NCI-H2107 (cell line): ENCODE measurements around the gene UBE2L3.
"Not testable (repeated sequence)": the region's sequence is repeated elsewhere in the genome, so short reads cannot be mapped to it uniquely, and the experiment has no call there.

ENCODE experiments used
- DNase-seq: peaks from one replicate; lab custom pipeline; 2025; lab: John Stamatoyannopoulos, UW

UBE2L3 gene

DNA sequence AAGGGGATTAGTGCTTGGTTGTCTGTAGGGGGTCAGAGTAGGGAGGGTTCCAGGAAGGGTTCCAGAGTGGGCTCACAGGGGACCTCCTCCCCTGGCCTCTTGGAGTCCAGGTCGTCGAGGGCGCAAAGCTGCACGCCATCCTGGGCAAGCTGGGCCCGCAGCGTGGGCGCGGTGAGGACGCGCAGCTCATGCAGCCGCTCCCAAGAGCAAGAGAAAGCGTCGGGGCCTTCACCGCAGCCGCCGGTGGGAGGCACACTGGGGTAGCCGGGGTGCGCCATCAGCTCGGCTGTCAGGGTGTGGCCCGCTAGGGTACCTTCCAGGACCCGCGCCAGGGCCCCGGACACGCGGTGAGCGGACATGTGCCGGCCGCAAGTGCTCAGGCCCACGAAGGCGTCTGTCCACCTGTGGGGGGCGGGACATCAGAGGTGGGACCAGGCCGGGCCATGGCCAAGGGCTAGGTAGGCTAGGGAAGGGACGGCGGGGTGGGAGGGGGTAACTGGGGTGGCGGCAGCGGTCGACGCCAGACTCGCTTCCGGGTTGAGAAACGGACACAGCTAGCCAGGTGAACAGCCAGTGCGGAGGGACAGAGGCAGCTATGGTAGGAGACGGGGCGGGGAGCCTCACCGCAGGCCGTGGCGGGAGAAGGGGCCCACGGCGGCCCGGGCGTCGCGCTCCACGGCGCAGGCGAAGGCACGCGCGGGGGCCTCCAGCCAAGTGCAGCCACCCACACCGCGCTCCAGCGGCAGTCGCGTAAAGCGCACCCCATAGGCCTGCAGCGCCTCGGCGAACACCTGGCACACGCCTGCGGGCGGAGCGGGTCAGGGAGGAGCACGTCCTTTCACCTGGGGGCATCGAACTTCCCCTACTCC lies 61.1 kb downstream of the UBE2L3 start:
- DNase-seq = no peak

DNA sequence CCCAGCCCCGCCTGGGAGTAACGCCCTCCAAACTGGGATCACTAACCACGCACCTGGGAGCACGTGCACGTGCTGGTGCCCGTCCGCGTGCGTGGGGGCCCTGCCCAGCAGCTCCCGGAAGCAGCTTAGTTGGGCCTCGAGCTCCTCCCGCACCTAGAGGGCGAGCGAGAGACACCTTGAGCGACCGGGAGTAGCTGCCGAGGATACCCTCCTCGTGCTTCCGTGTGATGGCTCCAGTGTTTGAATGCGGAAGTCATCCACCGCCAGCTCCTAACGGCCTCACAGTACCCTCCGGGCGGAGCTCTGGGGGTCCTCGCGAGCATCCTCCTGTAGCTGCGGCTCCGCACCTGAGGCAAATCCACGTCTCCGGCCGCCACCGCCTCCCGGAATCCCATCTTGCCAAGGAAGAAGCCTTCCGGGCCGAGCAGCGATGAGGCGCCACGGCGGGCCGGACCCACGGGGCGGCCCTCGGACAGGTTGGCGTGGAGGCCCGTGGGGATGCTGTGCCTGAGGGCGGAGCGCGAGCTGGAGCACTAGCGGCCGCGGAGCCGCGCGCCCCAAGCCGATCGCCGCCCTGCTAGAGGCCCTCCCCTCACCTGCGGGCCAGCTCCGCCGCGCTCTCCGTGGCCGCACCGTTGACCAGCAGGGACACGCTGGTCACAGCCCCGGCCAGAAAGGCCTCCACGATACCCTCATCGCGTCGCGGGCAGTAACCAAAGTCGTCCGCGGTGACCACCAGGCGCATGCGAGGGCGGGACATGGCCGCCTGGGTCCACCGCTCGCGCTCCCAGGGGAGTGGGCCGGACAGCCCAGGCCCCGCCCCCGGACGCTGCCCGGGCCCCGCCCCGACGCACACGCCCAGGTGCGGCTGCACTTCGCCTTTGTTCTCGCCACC lies 62.0 kb downstream of the UBE2L3 start, which contains the start of gene YDJC:
Gene YDJC (minus strand): TSS at position 768 of the 895 bp plus-strand sequence. CDS start 8 bp downstream, at position 760.
- peak; percentile 79 for DNase-seq

DNA sequence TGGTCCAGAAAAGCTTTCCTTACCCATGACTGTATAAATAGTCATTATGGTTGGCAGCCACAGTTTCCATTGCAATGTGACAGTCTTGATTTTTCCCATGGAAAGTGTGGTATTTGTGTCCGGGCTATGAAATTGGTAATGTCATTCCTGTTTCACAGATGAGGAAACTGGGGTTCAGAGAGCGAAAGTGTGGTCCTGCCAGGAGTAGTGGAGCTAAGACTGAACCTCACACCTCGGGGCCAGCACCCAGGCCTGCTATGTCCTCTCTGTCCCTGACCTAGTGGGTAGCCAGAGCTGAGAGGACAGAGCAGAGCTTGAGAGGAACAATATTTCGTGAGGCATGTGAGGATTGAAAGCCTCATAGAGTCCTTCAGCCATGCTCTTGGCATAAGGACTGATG lies 63.5 kb downstream of the UBE2L3 start:
- DNase-seq = no peak

DNA sequence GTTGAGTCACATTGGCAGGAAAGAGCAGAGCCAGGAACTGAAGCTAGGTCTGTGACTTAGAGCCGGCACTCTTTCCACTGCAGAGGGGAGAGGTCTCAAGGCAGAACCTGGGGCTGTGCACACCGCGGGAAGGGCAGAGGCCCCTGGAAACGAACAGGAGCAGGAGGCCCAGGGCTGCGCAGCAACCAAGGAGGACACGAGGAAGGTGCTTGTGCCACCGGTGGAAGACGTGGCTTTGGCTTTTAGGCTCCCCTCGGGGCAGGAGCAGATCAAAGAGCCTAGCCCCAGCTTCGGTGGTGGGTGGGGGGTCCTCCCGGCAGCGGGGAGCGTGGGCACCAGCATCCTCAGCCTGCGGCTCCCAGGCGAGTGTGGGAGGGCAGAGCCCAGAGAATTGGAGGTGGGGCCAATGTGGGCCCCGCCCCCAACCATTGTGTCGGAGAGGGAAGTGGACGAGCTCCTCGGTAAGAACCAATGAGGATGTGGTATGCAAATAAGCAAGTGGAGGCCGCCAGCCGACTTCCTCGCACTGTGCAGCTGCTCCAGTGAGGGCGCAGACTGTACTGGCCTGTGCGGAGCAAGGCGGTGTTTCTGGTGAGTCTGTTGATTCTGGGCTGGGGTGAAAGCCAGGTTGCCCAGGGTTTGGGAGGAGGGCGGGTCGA lies 64.9 kb downstream of the UBE2L3 start, which contains the start of gene CCDC116:
Gene CCDC116 (plus strand): TSS at position 524 of the 659 bp plus-strand sequence. CDS start 422 bp downstream, outside the sequence.
- DNase-seq = no peak

DNA sequence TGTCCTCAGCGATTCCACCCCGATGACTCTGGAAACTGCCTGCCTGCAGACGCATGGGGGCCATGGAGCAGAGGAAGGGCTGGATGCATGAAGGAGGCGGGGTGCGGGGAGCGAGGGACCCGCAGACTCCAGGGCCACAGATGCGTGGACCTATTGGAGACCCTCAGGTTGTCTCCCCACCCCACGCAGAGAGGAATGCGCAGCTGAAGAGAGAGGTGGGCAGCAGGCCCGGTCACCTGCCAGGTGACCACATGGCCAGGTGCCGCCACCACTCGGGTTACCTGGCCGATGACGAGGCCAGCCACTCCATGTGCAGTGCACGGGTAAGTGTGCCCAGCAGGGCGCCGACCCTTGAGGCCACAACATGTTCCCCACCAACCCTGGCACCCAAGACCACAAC lies 65.4 kb downstream of the UBE2L3 start:
- DNase-seq = no peak

DNA sequence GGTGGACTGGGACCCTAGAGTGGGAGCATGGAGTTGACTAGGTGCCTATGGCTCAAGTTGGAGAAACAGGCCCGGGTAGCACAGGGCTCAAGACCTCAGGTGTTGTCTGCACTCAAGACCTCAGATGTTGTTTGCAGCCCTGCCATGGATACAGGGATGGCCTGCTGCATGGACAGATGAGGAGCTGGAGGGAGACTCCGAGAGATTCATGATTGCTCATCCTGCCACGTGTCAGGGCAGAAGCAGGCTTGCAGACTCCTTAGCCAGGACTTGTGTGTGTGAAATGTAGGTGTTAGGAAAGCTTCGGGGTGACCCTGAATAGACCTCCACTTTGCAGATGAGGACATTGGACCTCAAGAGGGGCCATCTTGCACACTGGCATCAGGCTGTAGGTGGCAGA lies 66.0 kb downstream of the UBE2L3 start:
- DNase-seq = no peak

DNA sequence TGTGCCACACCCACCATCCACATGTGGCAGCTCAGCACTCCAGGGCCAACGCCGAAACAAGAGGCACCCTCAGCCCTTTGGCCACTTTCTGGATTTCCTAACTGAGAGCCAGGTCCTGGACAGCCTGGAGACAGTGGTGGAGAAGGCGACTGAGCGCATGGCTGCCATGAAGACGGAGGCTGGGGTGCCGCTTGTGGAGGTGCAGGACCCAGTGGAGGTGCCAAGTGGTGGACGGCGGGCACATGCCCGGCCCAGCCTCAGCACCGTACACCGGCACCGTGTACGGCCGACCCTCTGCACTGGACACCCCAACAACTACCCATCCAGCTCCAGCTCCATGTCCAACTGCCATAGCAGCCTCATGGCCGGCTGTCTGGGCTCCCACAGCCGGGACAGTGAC lies 66.6 kb downstream of the UBE2L3 start:
- DNase-seq = no peak

DNA sequence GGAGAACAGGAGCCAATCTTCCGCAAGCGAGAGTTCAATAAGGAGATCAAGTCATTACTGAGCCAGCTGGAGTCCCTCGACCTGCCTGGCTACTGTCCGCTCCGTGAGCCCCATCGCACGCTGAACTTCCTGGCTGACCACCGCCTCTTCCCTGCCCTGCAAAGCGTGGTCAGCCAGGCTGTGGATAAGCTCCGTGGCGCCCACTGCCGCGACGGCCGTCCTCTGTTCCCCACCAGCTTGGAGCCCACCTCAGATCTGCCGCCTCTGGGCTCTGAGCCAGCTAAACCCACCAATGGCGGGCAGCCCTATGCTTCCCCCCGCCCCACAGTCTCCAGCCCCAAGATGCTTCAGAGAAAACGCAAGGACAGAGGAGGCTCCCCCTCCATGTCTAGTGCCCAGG lies 67.3 kb downstream of the UBE2L3 start:
- no peak for DNase-seq

DNA sequence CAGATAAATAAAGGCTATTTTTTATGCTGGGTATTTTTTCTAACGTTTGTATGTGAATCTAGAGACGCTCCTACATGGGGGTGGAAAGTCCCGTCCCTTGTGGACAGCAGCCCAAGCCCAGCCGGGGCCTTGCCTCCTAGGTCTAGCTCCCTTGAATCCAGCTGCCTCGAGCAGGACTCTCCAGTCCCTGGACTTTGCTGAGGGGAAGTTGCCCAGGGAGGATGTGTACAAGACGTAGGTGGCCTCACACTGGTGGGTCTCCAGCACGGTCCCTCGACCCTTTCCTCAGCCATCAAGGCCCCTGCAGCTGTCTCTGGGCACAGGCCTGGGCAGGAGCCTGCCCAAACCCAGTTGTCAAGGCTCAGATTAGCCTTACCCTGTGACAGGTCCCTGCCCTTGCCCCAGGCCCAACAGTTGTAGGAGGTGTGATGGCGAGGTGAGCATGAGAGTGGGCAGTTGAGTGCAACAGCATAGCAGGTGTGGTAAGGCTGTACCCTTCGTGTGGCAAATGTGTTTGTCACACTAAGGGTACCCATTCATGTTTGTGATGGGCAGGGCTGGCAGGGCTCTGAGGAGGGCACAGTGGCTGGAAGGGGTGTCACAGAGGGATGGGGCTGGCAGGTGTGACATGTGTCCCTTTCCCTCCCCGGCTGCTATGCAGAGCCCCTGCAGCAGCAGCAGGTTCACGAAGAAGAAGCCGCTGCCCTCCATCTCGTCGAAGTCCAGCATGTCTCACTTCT lies 68.4 kb downstream of the UBE2L3 start:
- no peak for DNase-seq

DNA sequence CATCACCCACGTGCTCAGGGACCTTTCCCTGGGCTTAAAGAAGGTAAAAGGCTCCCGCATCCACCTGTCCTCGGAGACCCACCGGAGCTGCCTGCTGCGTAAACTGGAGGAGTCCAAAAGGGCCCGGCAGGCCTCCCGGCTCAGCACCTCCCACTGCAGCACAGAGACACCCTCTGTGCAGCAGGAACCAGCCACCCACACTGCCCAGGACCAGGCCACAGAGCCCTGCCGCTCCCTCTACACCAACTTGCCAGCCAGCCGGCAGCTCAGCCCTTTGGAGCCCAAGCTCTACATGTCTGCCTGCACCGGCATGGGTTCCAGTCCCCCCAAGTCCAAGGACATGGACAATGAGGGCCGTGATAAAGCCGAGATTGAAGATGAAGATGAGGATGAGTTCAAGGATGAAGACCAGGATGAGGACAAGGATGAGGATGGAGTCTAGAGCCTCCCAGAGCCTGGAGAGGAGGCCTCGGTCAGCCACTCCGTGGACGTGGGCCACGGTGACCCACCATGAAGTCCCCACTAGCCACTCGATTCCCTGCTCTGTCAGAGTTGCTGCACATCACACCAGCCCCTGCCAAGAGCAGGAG lies 69.2 kb downstream of the UBE2L3 start:
- no peak for DNase-seq

DNA sequence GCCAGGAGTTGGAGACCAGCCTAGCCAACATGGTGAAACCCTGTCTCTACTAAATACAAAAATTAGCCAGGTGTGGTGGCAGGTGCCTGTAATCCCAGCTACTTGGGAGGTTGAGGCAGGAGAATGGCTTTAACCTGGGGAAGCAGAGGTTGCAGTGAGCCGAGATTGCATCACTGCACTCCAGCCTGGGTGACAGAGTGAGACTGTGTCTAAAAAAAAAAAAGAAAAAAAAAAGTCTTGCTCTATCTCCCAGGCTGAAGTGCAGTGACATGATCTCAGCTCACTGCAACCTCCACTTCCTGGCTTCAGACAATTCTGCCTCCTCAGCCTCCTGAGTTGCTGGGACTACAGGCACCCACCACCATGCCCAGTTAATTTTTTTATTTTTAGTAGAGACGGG lies 69.9 kb downstream of the UBE2L3 start:
- DNase-seq = not testable (repeated sequence)

DNA sequence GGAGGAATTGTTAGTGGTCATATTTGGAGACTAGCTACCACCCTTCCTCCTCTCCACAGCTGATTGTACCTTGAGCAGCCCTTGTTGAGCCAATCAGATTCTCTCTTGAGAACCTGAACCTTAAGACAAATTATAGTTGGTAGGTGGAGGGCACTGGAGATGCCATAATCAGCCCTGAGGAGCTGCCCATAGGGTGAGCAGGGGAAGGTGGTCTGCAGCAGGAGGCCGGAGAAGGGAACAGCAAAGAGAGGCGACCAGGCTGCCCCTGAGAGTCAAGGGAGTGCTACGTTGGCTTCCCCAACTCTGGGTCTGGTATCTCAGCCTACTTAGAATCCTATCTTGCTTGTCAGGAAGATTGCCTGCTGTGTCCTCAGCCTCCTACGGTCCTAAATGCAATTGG lies 71.8 kb downstream of the UBE2L3 start:
- DNase-seq = no peak

DNA sequence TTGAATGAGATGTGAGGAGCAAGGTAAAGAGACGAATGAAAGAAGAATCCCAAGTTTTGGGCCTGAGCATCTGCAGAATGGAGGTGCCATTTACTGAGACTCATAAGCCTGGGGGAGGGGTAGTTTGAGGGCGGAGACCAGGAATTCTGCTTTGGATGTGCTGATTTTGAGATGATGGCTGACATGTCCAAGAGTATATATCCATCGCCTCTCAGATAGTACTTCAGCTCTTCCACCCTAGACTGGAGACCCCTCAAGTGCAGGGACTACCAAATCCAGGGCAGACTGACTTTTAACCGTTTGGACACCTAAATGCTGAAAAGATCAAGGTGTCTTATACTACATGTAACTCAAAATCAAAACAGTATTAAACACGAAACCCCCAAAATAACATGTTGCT lies 73.3 kb downstream of the UBE2L3 start:
- no peak for DNase-seq

DNA sequence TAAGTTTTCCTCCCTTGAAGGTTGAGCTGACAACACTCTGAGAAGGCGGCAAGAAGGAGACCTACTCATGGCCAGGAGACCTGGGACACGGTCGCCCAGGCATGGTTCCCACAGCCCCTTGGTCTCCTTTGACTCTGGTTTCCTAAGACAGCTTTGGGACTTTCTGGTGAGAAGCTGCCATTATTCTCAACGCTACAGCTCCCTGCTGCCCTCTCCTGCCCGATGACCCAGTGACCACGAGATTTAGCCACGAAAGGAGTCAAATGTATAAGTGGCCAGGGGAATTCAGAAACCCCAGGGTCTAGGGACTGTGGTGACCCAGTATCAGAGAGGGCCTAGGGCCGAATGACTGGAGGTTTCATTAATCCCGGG lies 73.9 kb downstream of the UBE2L3 start:
- no peak for DNase-seq

DNA sequence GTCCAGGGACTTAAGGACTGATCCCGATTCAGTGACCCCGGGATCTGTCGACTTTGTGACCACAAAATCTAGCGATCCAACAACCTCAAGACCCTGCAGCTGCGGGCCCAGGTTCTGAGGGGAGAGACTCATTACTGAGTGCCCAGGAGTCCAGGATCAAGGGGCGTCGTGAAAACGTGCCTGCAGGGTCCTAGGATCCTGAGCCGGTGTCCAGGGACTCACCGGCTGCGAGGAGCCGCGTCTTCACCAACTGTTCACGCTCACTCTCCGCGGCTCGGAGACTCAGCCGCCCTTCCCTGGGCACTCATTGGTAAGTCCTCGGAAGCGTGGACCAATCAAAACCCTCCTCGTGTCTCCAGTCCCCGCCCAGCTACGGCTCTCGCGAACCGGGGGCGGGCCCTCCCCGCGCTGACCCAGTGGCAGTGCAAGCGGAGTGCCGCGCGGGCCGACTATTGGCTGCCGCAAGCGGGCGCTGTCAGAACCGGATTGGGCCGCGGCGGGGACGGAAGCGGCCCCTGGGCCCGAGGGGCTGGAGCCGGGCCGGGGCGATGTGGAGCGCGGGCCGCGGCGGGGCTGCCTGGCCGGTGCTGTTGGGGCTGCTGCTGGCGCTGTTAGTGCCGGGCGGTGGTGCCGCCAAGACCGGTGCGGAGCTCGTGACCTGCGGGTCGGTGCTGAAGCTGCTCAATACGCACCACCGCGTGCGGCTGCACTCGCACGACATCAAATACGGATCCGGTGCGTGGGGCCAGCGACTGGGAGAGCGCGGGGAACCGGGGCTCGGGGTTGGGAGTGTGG lies 74.5 kb downstream of the UBE2L3 start, which contains the start of gene SDF2L1:
Gene SDF2L1 (plus strand): TSS at position 514 of the 795 bp plus-strand sequence. CDS start 35 bp downstream, at position 549.
- DNase-seq = peak; percentile 87

DNA sequence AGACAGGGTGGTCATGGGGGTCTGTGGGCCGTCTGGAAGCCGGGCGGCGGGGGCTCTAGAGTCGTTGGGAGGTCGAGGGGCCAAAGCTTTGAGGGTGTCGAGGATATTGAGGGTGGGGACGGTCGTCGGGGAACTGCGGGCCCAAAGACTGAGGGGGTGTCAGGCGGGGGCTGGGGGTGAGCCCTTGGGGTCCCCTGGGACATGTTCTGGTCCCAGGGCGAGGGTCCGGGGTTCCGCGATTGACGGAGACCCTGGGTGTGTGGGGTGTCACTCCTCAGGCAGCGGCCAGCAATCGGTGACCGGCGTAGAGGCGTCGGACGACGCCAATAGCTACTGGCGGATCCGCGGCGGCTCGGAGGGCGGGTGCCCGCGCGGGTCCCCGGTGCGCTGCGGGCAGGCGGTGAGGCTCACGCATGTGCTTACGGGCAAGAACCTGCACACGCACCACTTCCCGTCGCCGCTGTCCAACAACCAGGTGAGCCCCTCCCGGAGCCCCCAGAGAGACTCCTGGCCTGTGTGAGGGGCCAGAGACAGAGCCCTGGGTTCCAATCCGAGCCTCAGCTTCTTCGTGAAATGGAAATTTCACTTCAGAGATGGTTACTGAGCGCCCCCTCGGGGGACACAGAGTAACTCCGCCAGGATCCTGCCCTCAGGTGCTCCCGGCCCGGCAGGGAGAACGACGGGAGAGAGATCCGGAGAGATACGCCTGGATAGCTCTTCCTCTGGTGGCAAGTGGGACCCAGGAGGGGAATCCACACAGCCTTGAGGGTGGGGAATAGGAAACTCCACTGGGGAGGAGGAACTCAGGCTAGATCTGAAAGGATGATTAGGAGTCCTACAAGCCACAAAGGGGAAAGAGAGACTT lies 75.3 kb downstream of the UBE2L3 start:
- DNase-seq = peak; percentile 48

DNA sequence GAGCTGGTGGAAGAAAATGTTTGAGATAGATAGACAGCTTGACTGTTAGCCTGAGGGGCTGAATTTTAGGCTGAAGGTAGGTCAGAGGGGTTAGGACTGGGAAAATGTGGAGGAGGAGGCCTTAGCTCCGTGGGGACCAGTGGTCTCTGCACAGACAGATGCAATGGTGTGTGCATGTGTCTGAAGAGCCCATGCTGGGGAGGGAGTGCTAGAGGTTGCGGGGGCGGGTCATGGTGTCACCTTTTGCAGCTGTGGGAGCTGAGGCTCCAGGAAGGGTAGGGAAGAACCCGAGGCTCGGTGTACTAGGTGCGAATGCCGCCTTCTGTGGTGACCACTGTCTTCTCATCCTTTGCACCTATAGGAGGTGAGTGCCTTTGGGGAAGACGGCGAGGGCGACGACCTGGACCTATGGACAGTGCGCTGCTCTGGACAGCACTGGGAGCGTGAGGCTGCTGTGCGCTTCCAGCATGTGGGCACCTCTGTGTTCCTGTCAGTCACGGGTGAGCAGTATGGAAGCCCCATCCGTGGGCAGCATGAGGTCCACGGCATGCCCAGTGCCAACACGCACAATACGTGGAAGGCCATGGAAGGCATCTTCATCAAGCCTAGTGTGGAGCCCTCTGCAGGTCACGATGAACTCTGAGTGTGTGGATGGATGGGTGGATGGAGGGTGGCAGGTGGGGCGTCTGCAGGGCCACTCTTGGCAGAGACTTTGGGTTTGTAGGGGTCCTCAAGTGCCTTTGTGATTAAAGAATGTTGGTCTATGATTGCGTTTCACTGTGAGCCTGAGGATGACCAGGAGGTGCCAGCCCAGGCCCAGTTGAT lies 76.2 kb downstream of the UBE2L3 start:
- no peak for DNase-seq

DNA sequence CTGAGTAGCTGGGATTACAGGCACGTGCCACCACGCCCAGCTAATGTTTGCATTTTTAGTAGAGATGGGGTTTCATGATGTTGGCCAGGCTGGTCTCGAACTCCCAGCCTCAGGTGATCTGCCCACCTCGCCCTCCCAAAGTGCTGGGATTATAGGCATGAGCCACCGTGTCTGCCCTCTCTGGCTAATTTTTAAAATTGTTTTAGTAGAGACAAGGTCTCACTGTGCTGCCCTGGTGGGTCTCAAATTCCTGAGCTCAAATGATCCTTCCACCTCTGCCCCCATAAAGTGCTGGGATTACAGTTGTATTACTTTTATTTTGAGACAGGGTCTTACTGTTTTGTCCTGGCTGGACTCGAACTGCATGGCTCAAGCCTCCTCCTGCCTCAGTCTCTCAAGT lies 78.0 kb downstream of the UBE2L3 start:
- DNase-seq = not testable (repeated sequence)
